Ammon's horn (tissue), 1 donor: Measurements from ENCODE around the gene JMJD1C.
"Not testable (repeated sequence)": the region's sequence is repeated elsewhere in the genome, so short reads cannot be mapped to it uniquely, and the experiment has no call there.

Experiments
- DNase-seq: peaks from one replicate; pipeline ENCODE4 v3.0.0-alpha.2; 2016; ENCODE audit warnings: low spot score

Gene JMJD1C, protein sequence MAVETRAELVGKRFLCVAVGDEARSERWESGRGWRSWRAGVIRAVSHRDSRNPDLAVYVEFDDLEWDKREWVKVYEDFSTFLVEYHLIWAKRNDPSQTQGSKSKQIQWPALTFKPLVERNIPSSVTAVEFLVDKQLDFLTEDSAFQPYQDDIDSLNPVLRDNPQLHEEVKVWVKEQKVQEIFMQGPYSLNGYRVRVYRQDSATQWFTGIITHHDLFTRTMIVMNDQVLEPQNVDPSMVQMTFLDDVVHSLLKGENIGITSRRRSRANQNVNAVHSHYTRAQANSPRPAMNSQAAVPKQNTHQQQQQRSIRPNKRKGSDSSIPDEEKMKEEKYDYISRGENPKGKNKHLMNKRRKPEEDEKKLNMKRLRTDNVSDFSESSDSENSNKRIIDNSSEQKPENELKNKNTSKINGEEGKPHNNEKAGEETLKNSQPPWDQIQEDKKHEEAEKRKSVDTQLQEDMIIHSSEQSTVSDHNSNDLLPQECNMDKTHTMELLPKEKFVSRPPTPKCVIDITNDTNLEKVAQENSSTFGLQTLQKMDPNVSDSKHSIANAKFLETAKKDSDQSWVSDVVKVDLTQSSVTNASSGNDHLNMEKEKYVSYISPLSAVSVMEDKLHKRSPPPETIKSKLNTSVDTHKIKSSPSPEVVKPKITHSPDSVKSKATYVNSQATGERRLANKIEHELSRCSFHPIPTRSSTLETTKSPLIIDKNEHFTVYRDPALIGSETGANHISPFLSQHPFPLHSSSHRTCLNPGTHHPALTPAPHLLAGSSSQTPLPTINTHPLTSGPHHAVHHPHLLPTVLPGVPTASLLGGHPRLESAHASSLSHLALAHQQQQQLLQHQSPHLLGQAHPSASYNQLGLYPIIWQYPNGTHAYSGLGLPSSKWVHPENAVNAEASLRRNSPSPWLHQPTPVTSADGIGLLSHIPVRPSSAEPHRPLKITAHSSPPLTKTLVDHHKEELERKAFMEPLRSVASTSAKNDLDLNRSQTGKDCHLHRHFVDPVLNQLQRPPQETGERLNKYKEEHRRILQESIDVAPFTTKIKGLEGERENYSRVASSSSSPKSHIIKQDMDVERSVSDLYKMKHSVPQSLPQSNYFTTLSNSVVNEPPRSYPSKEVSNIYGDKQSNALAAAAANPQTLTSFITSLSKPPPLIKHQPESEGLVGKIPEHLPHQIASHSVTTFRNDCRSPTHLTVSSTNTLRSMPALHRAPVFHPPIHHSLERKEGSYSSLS (N-terminal part only)

GRCh38 chr10:63465293-63466143 lies at the start of gene JMJD1C:
TSS of gene JMJD1C (minus strand) at chr10:63465977. CDS start at chr10:63465662, 315 bp downstream.
- DNase-seq: peak; percentile 73

- DNase-seq: no peak
These were observed 49.4 kb upstream of the JMJD1C start for GRCh38 chr10:63515002-63515763.

GRCh38 chr10:63506554-63506953 lies 40.8 kb upstream of the JMJD1C start:
- no peak for DNase-seq

DNA sequence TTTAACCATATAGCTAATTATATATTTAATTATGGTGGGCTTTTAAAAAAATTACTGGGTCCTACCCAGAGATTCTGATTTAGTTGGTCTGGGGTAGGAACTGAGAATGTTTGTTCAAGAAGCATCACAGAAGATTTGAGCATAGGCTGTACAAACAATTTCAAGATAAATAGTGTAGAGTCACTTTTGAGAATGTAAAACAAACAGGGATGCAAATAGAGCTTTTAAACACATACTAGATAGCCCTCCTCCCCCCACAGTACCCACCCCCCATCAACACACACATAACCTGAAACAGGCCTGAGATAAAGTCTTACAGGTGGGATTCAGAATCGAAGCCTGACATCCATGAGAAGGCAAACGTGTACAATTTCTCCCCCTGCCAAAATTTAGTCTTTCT lies 39.8 kb upstream of the JMJD1C start:
- no peak for DNase-seq

- no peak for DNase-seq
These were observed 38.5 kb upstream of the JMJD1C start for GRCh38 chr10:63504145-63504881.

GRCh38 chr10:63503395-63503794 lies 37.6 kb upstream of the JMJD1C start:
- no peak for DNase-seq

DNA sequence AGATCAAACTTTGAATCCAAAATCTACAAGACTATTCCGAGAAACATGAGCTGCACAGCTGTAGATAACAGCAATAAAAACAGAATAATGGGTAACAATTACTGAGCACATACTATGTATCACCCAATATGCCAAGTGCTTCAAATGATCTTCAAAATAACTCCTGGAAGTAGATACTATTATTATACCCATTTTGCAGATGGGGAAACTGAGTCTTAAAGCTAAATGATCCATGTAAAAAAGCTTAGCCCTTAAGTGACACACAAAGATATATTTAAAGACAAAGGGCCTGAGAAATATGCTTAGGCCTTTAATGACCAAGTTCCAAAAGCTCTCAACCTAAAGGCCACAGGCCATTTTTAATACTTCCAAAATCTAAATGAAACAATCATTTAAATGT lies 37.1 kb upstream of the JMJD1C start:
- DNase-seq: no peak

DNA sequence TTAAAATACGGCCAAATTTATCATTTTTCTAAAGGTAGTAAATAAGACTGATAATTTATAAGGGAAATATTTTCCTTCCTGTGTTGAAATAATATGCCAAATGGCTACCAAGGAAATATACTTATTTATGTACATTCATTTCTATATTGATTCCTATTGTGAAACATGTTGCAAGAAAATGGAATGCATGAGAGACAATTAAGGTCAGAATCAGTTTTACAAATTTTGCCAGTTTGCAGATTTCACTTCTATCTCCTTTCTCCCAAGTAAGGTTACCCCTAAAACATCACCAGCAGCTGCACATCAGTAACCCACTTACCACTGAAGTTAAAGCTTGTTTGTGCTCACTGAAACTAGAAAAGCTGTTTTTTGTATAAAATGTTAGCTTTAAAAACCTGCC lies 36.2 kb upstream of the JMJD1C start:
- DNase-seq: no peak

GRCh38 chr10:63500551-63500950 lies 34.8 kb upstream of the JMJD1C start:
- DNase-seq: not testable (repeated sequence)

DNA sequence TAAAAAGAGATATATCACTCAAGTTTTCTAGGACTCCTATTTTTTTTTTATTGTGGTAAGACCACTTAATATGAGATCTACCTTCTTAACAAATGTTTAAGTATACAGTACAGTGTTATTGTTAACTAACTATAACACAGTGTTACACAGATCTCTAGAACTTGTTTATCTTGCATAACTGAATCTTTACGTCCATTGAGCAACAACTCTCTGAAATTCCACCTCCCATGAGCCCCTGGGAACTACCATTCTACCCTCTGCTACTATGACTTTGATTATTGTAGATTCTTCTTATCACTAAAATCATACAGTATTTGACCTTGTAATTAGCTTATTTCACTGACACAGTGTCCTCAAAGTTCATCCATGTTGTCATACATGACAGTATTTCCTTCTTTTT lies 32.9 kb upstream of the JMJD1C start:
- DNase-seq: no peak

DNA sequence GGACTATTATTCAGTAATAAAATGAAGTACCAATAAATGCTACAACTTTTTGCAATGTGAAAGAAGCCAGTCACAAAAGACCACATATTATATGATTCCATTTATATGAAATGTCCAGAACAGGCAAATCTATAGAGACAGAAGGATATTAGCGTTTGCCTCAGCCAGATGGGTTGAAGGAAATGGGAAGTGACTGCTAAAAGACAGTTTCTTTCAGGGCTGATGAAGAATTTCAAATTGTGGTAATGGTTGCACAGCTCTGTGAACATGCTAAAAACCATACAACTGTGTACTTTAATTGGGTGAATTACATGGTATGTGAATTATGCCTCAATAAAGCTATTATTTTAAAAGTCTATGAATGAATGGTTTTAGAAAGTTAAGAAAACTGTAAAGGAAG lies 31.5 kb upstream of the JMJD1C start:
- no peak for DNase-seq

DNA sequence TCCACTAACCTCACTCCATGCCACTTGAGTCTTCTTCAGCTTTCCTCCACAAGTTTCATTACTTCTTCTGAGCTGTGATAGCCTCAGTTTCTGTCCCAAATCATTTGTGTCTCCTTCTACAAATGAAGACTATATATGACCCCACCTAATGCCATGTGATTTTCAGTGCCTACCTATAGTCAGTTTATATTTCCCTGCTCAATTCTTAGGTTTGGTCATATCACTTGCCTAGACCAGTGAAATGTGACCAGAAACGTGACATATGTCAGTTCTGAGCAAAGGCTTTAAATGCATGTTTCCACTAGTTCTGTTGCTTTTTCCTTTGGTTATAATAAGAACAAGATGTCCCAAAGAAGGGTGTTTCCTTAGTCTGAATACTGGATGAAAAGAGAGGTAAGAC lies 30.8 kb upstream of the JMJD1C start:
- no peak for DNase-seq

DNA sequence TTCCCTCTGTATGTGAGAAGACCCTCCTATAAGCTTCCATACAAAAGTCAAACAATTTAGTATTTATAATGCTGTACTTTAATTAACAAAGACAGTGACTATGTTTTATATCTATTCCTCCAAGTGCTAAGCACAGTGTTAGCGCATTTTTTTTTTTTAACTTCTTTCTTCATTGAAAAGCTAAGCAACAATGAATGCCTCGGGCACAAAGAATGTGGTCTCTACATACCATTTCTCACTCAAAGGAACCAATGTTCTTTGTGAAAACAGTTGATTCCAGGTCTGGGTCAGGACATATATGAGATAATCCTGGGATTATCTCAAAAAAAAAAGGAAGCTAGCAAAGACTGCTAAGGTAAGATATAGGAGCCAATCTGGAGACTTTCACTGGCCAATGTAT lies 29.2 kb upstream of the JMJD1C start:
- DNase-seq: no peak

- DNase-seq: no peak
These were observed 27.2 kb upstream of the JMJD1C start for GRCh38 chr10:63493004-63493403.

GRCh38 chr10:63492317-63492690 lies 26.5 kb upstream of the JMJD1C start:
- not testable (repeated sequence) for DNase-seq

GRCh38 chr10:63491588-63492316 lies 26.0 kb upstream of the JMJD1C start:
- DNase-seq: no peak

- DNase-seq: no peak
These were observed 24.1 kb upstream of the JMJD1C start for GRCh38 chr10:63489838-63490237.

DNA sequence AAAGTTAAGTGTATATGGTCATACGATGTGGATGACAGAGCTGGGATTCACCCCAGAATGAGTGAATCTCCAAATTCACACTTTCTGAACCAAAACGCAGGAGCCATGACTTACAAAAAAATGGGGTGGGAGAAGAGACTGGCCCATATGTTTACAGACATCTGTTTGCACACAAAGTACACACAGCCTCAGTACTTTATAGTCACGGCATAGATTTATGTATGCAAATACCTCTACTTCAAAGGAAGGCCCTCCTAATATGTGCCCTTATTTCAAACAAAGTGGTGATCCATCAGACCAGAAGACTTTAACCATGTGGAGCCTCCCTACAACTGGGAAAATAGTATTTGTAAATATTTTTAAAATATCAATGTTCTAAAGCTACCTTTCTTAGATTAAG lies 22.2 kb upstream of the JMJD1C start:
- DNase-seq: no peak

DNA sequence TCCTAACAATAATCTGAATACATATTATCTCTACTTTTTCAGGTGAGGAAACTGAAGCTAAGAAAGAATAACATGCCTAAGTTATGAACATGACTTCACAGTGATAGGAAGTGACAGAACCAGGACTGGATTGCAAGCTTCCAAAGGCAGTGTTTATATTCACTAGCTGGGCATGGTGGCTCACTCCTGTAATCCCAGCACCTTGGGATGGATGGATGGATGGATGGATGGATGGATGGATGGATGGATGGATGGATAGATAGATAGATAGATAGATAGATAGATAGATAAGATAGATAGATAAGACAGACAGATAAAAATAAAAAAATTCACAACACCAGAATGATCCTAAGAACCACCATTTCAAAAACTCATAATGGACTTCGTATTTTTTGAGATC lies 18.2 kb upstream of the JMJD1C start:
- no peak for DNase-seq
